ENCODE data around the gene PPP1CA.

The PPP1CA gene

GRCh38 chr11:67390947-67391303 lies 10.7 kb downstream of the PPP1CA start:
- H3K9me3 Mint-ChIP-seq = no peaks in the 10 kb centered on the region
- H3K4me3 Mint-ChIP-seq = peak overlapping the region; percentile 90
- peaks cover 34% of the 10 kb centered on the region for H3K4me1 Mint-ChIP-seq
- H3K27ac Mint-ChIP-seq = peak overlapping the region; percentile 69
- peaks cover 1% of the 10 kb centered on the region for H3K36me3 Mint-ChIP-seq
- H3K27me3 Mint-ChIP-seq = no peaks in the 10 kb centered on the region

GRCh38 chr11:67389477-67389876 lies 12.2 kb downstream of the PPP1CA start:
- peak overlapping the region; percentile 76 for H3K27ac Mint-ChIP-seq
- no peaks in the 10 kb centered on the region for H3K27me3 Mint-ChIP-seq
- H3K36me3 Mint-ChIP-seq = peaks cover 1% of the 10 kb centered on the region
- H3K4me3 Mint-ChIP-seq = peak overlapping the region; percentile 81
- H3K4me1 Mint-ChIP-seq = peaks cover 34% of the 10 kb centered on the region
- no peaks in the 10 kb centered on the region for H3K9me3 Mint-ChIP-seq

GRCh38 chr11:67387518-67387917 lies 14.1 kb downstream of the PPP1CA start:
- H3K9me3 Mint-ChIP-seq = no peaks in the 10 kb centered on the region

GRCh38 chr11:67387069-67387468 lies 14.6 kb downstream of the PPP1CA start:
- H3K27ac Mint-ChIP-seq = no peak overlapping the region
- no peaks in the 10 kb centered on the region for H3K27me3 Mint-ChIP-seq
- H3K9me3 Mint-ChIP-seq = no peaks in the 10 kb centered on the region
- H3K4me1 Mint-ChIP-seq = peaks cover 20% of the 10 kb centered on the region
- H3K4me3 Mint-ChIP-seq = no peak overlapping the region
- H3K36me3 Mint-ChIP-seq = no peaks in the 10 kb centered on the region

More at GRCh38 chr11:67387518-67387917, 14.1 kb downstream of the PPP1CA start:
- H3K36me3 Mint-ChIP-seq = no peaks in the 10 kb centered on the region
- H3K27ac Mint-ChIP-seq = no peak overlapping the region
- no peaks in the 10 kb centered on the region for H3K27me3 Mint-ChIP-seq
- peaks cover 22% of the 10 kb centered on the region for H3K4me1 Mint-ChIP-seq
- H3K4me3 Mint-ChIP-seq = no peak overlapping the region

DNA sequence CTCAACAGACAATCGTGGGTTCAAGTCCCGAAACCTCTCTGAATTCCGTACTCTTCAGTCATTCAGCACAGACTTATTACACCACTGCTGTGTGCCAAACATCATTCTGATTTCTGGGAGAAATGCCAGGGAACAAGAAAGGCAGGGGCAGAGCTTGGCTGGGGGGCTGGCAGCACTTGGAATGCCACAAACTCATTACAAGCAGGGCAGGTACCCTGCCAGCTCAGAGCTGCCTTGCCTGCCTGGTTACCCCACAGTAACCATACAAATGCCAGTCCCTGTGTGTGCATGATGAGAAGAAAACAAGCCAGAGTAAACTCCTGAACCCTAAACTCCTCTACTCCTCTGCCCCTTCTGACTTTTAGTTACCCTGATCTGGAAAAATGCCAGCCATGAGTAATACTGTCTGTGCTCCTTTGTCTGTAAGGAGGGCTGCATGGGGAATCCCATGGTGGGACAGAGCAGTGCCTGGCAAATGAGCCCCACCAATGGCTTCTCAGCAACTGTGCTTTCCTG lies 16.7 kb downstream of the PPP1CA start:
- no peaks in the 10 kb centered on the region for H3K27me3 Mint-ChIP-seq
- H3K27ac Mint-ChIP-seq = no peak overlapping the region
- no peaks in the 10 kb centered on the region for H3K36me3 Mint-ChIP-seq
- H3K4me3 Mint-ChIP-seq = no peak overlapping the region
- H3K4me1 Mint-ChIP-seq = peaks cover 14% of the 10 kb centered on the region
- no peaks in the 10 kb centered on the region for H3K9me3 Mint-ChIP-seq

GRCh38 chr11:67382276-67383136 lies 19.2 kb downstream of the PPP1CA start:
- Mint-ChIP-seq H3K4me1 (peaks cover 4% of the 10 kb centered on the region), H3K9me3 (no peaks in the 10 kb centered on the region), H3K27me3 (no peaks in the 10 kb centered on the region), H3K4me3 (no peak overlapping the region), H3K36me3 (no peaks in the 10 kb centered on the region), H3K27ac (peak overlapping the region; percentile 81)

DNA sequence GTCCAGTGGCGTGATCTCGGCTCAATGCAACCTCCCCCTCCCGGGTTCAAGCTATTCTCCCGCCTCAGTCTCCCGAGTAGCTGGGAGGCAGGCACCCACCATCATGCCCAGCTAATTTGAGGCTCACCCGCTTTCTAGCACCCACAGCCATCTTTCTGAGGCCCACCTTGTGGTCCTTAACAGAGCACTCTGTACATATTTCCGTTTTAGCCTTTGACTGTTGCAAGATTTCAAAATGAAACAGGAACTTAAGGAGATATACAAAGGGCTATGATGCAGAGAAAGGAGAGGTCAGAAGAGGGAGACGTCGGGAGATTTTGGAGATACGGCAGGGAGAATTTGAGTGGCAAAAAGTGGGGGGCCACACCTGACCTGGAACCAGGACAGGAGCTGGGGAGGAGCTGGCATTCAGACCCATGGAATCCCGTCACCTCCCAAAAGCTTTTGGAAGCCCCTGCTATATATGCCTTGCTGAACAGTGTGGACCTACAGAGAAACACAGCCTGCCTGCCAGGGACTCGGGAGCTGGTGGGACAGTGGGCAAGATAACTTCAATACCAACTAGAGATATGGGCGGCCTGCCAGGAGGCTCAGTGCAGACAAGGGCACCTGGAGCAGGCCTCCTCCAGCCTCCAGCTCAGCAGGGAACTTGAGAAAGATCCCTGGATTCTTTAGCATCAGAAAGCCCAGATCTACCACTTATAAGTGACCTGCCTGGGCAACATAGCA lies 20.2 kb downstream of the PPP1CA start:
- Mint-ChIP-seq H3K27ac (no peak overlapping the region), H3K9me3 (no peaks in the 10 kb centered on the region), H3K4me1 (peaks cover 4% of the 10 kb centered on the region), H3K36me3 (no peaks in the 10 kb centered on the region), H3K4me3 (no peak overlapping the region), H3K27me3 (no peaks in the 10 kb centered on the region)

DNA sequence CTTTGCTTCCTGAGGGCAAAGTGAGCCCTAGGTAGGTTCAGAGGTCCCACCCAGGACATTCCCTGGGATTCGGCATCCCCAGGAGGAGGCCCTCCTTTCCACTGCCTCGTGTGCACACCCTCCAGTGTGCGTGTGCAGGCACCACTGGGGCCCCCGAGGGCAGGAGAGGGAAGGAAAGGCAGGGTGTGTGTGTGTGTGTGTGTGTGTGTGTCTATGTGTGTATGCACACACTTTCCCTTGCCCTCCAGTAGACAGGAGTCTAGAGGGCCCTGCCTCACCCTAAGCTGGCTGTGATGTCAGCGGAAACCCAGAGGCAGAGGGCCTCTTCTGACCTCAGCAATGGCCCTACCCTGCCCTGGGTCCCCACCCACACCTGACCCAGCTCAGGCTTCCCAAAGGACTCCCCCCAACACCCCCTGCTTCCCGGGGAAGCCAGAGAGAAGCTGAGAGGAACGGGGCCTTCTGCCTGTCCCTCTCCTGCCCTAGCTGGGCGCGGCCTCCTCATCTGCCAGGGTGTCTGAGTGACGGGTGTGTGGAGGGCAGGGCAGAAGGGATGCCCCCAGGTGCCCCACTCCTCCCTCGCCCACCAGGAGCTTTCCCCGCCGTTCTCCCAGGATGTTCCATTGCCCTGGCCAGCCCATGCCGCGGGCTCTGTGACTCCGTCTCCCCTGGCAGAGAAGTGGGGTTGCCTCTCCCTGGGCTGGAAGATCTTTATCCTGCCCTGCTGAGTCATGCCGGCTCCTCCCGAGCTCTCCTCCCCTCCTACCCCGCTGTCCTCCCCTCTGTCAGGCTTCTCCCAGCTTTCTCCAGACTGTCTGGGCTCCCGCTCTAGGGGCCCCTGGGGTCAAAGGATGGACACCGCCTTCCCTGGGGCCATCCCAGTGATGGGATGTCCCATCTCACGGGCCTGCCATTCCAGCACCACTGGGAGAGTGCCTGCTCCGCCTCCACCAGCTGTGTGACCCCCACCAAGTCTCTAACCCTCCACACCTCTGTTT lies 22.3 kb downstream of the PPP1CA start:
- Mint-ChIP-seq H3K27me3 (peaks cover under 1% of the 10 kb centered on the region), H3K4me3 (no peak overlapping the region), H3K9me3 (no peaks in the 10 kb centered on the region), H3K36me3 (no peaks in the 10 kb centered on the region), H3K27ac (no peak overlapping the region), H3K4me1 (peaks cover 8% of the 10 kb centered on the region)

DNA sequence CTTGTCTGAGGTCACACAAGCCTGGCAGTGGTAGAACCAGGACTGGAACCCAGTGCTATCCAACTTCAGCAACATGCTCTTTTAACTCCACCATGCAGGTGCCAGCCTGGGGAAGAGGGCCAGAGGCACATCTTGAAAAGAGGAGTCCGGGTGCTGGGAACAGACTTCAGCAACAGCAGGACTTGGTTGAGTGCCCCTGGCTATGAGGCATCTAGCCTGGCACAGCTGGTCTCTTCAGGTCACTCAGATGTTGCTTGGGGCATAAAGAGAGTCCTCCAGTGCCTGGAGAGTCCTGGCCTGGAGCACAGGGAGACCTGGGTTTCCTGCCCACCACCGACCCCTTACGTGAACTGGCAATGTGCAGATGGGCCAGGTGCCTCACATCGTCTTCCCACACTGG lies 23.1 kb downstream of the PPP1CA start:
- peaks cover 14% of the 10 kb centered on the region for H3K4me1 Mint-ChIP-seq
- no peaks in the 10 kb centered on the region for H3K9me3 Mint-ChIP-seq
- no peak overlapping the region for H3K4me3 Mint-ChIP-seq
- H3K27me3 Mint-ChIP-seq = peaks cover 4% of the 10 kb centered on the region
- H3K36me3 Mint-ChIP-seq = no peaks in the 10 kb centered on the region
- H3K27ac Mint-ChIP-seq = no peak overlapping the region

GRCh38 chr11:67376873-67377808 lies 24.5 kb downstream of the PPP1CA start:
- Mint-ChIP-seq H3K9me3 (no peaks in the 10 kb centered on the region), H3K27me3 (peaks cover 4% of the 10 kb centered on the region), H3K4me3 (no peak overlapping the region), H3K27ac (peak overlapping the region; percentile 17), H3K4me1 (peaks cover 10% of the 10 kb centered on the region), H3K36me3 (no peaks in the 10 kb centered on the region)

GRCh38 chr11:67376063-67376820 lies 25.4 kb downstream of the PPP1CA start:
- no peaks in the 10 kb centered on the region for H3K9me3 Mint-ChIP-seq
- peak overlapping the region; percentile 17 for H3K27ac Mint-ChIP-seq
- peaks cover 4% of the 10 kb centered on the region for H3K27me3 Mint-ChIP-seq
- H3K36me3 Mint-ChIP-seq = no peaks in the 10 kb centered on the region
- peaks cover 18% of the 10 kb centered on the region for H3K4me1 Mint-ChIP-seq
- no peak overlapping the region for H3K4me3 Mint-ChIP-seq

- H3K27me3 Mint-ChIP-seq = peaks cover 4% of the 10 kb centered on the region
- no peaks in the 10 kb centered on the region for H3K9me3 Mint-ChIP-seq
- peaks cover 22% of the 10 kb centered on the region for H3K4me1 Mint-ChIP-seq
- H3K36me3 Mint-ChIP-seq = no peaks in the 10 kb centered on the region
- peak overlapping the region; percentile 17 for H3K27ac Mint-ChIP-seq
- H3K4me3 Mint-ChIP-seq = no peak overlapping the region
These were observed 26.2 kb downstream of the PPP1CA start for GRCh38 chr11:67375320-67376055.

GRCh38 chr11:67374571-67375281 lies 26.9 kb downstream of the PPP1CA start:
- H3K36me3 Mint-ChIP-seq = no peaks in the 10 kb centered on the region
- H3K4me1 Mint-ChIP-seq = peaks cover 25% of the 10 kb centered on the region
- peaks cover 4% of the 10 kb centered on the region for H3K27me3 Mint-ChIP-seq
- H3K27ac Mint-ChIP-seq = no peak overlapping the region
- peak overlapping the region; percentile 88 for H3K4me3 Mint-ChIP-seq
- no peaks in the 10 kb centered on the region for H3K9me3 Mint-ChIP-seq
